ENCODE measurements around the gene PTPDC1.

PTPDC1 gene

GRCh38 chr9:94076557-94076956 lies 7.7 kb upstream of the PTPDC1 start:
- Histone ChIP-seq H3K27ac (ENCODE audit: low read length) (no peak overlapping the region), H3K9me3 (ENCODE audit: control insufficient read depth in 2 of 2, low read length in 2 of 2) (peaks cover 0 to 3% of the 10 kb centered on the region in 2 donors), H3K36me3 (ENCODE audit: control insufficient read depth in 2 of 2, insufficient read depth in 2 of 2, low read length in 2 of 2) (peaks cover 6 to 8% of the 10 kb centered on the region in 2 donors), H3K9ac (ENCODE audit: low read length in 2 of 2) (no peak overlapping the region), H3K4me1 (ENCODE audit: control insufficient read depth, insufficient read depth, low read length) (no peaks in the 10 kb centered on the region), H3K27me3 (ENCODE audit: control insufficient read depth in 1 of 2, insufficient read depth in 2 of 2, low read length in 2 of 2) (no peaks in the 10 kb centered on the region), H3K4me3 (ENCODE audit: low read length in 2 of 2) (no peak overlapping the region)

- Histone ChIP-seq H3K9me3 (ENCODE audit: control insufficient read depth in 2 of 2, low read length in 2 of 2) (no peaks in the 10 kb centered on the region), H3K36me3 (ENCODE audit: control insufficient read depth in 2 of 2, insufficient read depth in 2 of 2, low read length in 2 of 2) (peaks cover 6 to 8% of the 10 kb centered on the region in 2 donors), H3K4me3 (ENCODE audit: low read length in 2 of 2) (no peak overlapping the region), H3K27me3 (ENCODE audit: control insufficient read depth in 1 of 2, insufficient read depth in 2 of 2, low read length in 2 of 2) (no peaks in the 10 kb centered on the region), H3K27ac (ENCODE audit: low read length) (no peak overlapping the region), H3K9ac (ENCODE audit: low read length in 2 of 2) (no peak overlapping the region), H3K4me1 (ENCODE audit: control insufficient read depth, insufficient read depth, low read length) (no peaks in the 10 kb centered on the region)
Observed at GRCh38 chr9:94078086-94078485, 6.2 kb upstream of the PTPDC1 start.

GRCh38 chr9:94079236-94079635 lies 5.0 kb upstream of the PTPDC1 start:
- H3K9me3 ChIP-seq (ENCODE audit: control insufficient read depth in 2 of 2, low read length in 2 of 2), result no peaks in the 10 kb centered on the region
- no peaks in the 10 kb centered on the region for H3K27me3 ChIP-seq (ENCODE audit: control insufficient read depth in 1 of 2, insufficient read depth in 2 of 2, low read length in 2 of 2)

GRCh38 chr9:94080249-94080648 lies 4.0 kb upstream of the PTPDC1 start:
- Histone ChIP-seq H3K4me1 (ENCODE audit: control insufficient read depth, insufficient read depth, low read length) (no peaks in the 10 kb centered on the region), H3K4me3 (ENCODE audit: low read length in 2 of 2) (no peak overlapping the region), H3K27ac (ENCODE audit: low read length) (no peak overlapping the region), H3K9ac (ENCODE audit: low read length in 2 of 2) (no peak overlapping the region), H3K27me3 (ENCODE audit: control insufficient read depth in 1 of 2, insufficient read depth in 2 of 2, low read length in 2 of 2) (no peaks in the 10 kb centered on the region), H3K36me3 (ENCODE audit: control insufficient read depth in 2 of 2, insufficient read depth in 2 of 2, low read length in 2 of 2) (no peaks in the 10 kb centered on the region), H3K9me3 (ENCODE audit: control insufficient read depth in 2 of 2, low read length in 2 of 2) (no peaks in the 10 kb centered on the region)

More at GRCh38 chr9:94079236-94079635, 5.0 kb upstream of the PTPDC1 start:
- peaks cover 5 to 6% of the 10 kb centered on the region in 2 donors for H3K36me3 ChIP-seq (ENCODE audit: control insufficient read depth in 2 of 2, insufficient read depth in 2 of 2, low read length in 2 of 2)
- no peak overlapping the region for H3K4me3 ChIP-seq (ENCODE audit: low read length in 2 of 2)
- no peak overlapping the region for H3K9ac ChIP-seq (ENCODE audit: low read length in 2 of 2)
- H3K4me1 ChIP-seq (ENCODE audit: control insufficient read depth, insufficient read depth, low read length), result no peaks in the 10 kb centered on the region
- no peak overlapping the region for H3K27ac ChIP-seq (ENCODE audit: low read length)

GRCh38 chr9:94081435-94081834 lies 2.8 kb upstream of the PTPDC1 start:
- H3K9ac ChIP-seq (ENCODE audit: low read length in 2 of 2), result no peak overlapping the region
- no peak overlapping the region for H3K4me3 ChIP-seq (ENCODE audit: low read length in 2 of 2)
- H3K27me3 ChIP-seq (ENCODE audit: control insufficient read depth in 1 of 2, insufficient read depth in 2 of 2, low read length in 2 of 2), result no peaks in the 10 kb centered on the region
- H3K36me3 ChIP-seq (ENCODE audit: control insufficient read depth in 2 of 2, insufficient read depth in 2 of 2, low read length in 2 of 2), result no peaks in the 10 kb centered on the region
- H3K27ac ChIP-seq (ENCODE audit: low read length), result no peak overlapping the region
- H3K9me3 ChIP-seq (ENCODE audit: control insufficient read depth in 2 of 2, low read length in 2 of 2), result no peaks in the 10 kb centered on the region
- H3K4me1 ChIP-seq (ENCODE audit: control insufficient read depth, insufficient read depth, low read length), result no peaks in the 10 kb centered on the region

- Histone ChIP-seq H3K27me3 (ENCODE audit: control insufficient read depth in 1 of 2, insufficient read depth in 2 of 2, low read length in 2 of 2) (no peaks in the 10 kb centered on the region), H3K27ac (ENCODE audit: low read length) (no peak overlapping the region), H3K36me3 (ENCODE audit: control insufficient read depth in 2 of 2, insufficient read depth in 2 of 2, low read length in 2 of 2) (no peaks in the 10 kb centered on the region), H3K4me1 (ENCODE audit: control insufficient read depth, insufficient read depth, low read length) (no peaks in the 10 kb centered on the region), H3K4me3 (ENCODE audit: low read length in 2 of 2) (no peak overlapping the region), H3K9me3 (ENCODE audit: control insufficient read depth in 2 of 2, low read length in 2 of 2) (no peaks in the 10 kb centered on the region), H3K9ac (ENCODE audit: low read length in 2 of 2) (no peak overlapping the region)
Observed at GRCh38 chr9:94081864-94082463, 2.3 kb upstream of the PTPDC1 start.

- H3K9ac ChIP-seq (ENCODE audit: low read length in 2 of 2), result no peak overlapping the region
- no peaks in the 10 kb centered on the region for H3K9me3 ChIP-seq (ENCODE audit: control insufficient read depth in 2 of 2, low read length in 2 of 2)
- H3K4me3 ChIP-seq (ENCODE audit: low read length in 2 of 2), result no peak overlapping the region
- H3K36me3 ChIP-seq (ENCODE audit: control insufficient read depth in 2 of 2, insufficient read depth in 2 of 2, low read length in 2 of 2), result no peaks in the 10 kb centered on the region
- H3K27me3 ChIP-seq (ENCODE audit: control insufficient read depth in 1 of 2, insufficient read depth in 2 of 2, low read length in 2 of 2), result no peaks in the 10 kb centered on the region
- H3K27ac ChIP-seq (ENCODE audit: low read length), result no peak overlapping the region
- no peaks in the 10 kb centered on the region for H3K4me1 ChIP-seq (ENCODE audit: control insufficient read depth, insufficient read depth, low read length)
Observed at GRCh38 chr9:94082553-94082952, 1.7 kb upstream of the PTPDC1 start.

- no peaks in the 10 kb centered on the region for H3K27me3 ChIP-seq (ENCODE audit: control insufficient read depth in 1 of 2, insufficient read depth in 2 of 2, low read length in 2 of 2)
- H3K9me3 ChIP-seq (ENCODE audit: control insufficient read depth in 2 of 2, low read length in 2 of 2), result no peaks in the 10 kb centered on the region
- no peaks in the 10 kb centered on the region for H3K4me1 ChIP-seq (ENCODE audit: control insufficient read depth, insufficient read depth, low read length)
- no peak overlapping the region for H3K27ac ChIP-seq (ENCODE audit: low read length)
- H3K9ac ChIP-seq (ENCODE audit: low read length in 2 of 2), result no peak overlapping the region
- no peak overlapping the region for H3K4me3 ChIP-seq (ENCODE audit: low read length in 2 of 2)
- H3K36me3 ChIP-seq (ENCODE audit: control insufficient read depth in 2 of 2, insufficient read depth in 2 of 2, low read length in 2 of 2), result no peaks in the 10 kb centered on the region
Observed at GRCh38 chr9:94082956-94083355, 1.3 kb upstream of the PTPDC1 start.

- Histone ChIP-seq H3K36me3 (ENCODE audit: control insufficient read depth in 2 of 2, insufficient read depth in 2 of 2, low read length in 2 of 2) (peaks cover 0 to 2% of the 10 kb centered on the region in 2 donors), H3K4me3 (ENCODE audit: low read length in 2 of 2) (no peak overlapping the region), H3K4me1 (ENCODE audit: control insufficient read depth, insufficient read depth, low read length) (no peaks in the 10 kb centered on the region), H3K27ac (ENCODE audit: low read length) (no peak overlapping the region), H3K27me3 (ENCODE audit: control insufficient read depth in 1 of 2, insufficient read depth in 2 of 2, low read length in 2 of 2) (no peaks in the 10 kb centered on the region), H3K9ac (ENCODE audit: low read length in 2 of 2) (no peak overlapping the region), H3K9me3 (ENCODE audit: control insufficient read depth in 2 of 2, low read length in 2 of 2) (no peaks in the 10 kb centered on the region)
Observed at GRCh38 chr9:94083384-94083783, 880 bp upstream of the PTPDC1 start.

- Histone ChIP-seq H3K36me3 (ENCODE audit: control insufficient read depth in 2 of 2, insufficient read depth in 2 of 2, low read length in 2 of 2) (peaks cover 0 to 2% of the 10 kb centered on the region in 2 donors), H3K9ac (ENCODE audit: low read length in 2 of 2) (no peak overlapping the region), H3K4me1 (ENCODE audit: control insufficient read depth, insufficient read depth, low read length) (no peaks in the 10 kb centered on the region), H3K9me3 (ENCODE audit: control insufficient read depth in 2 of 2, low read length in 2 of 2) (no peaks in the 10 kb centered on the region), H3K27me3 (ENCODE audit: control insufficient read depth in 1 of 2, insufficient read depth in 2 of 2, low read length in 2 of 2) (no peaks in the 10 kb centered on the region), H3K27ac (ENCODE audit: low read length) (no peak overlapping the region), H3K4me3 (ENCODE audit: low read length in 2 of 2) (no peak overlapping the region)
Observed at GRCh38 chr9:94085062-94085639, 887 bp downstream of the PTPDC1 start.
